ENCODE results near the gene GASK1A. TPM values are rescaled to one million over a fixed set of nuclear protein-coding genes. Genes with fewer than 3 reads are reported as not detected.

Gene GASK1A
- total and polyA plus RNA-seq, 10 of the 15 experiments (the other 5 are each of a cell fraction or from before 2014, with no cell fraction given) = 0.18 TPM; not detected in 9

- BruUV-seq (replicated peaks) = no TSS peak
- Histone ChIP-seq H3K9me3 (replicated peaks; ENCODE audit: control insufficient read depth, insufficient read depth, low read length) (no peaks in the 10 kb centered on the region; the same call in 2 of the 3 replicates), H3K27me3 (replicated peaks in 1 of 2; ENCODE audit: control insufficient read depth in 2 of 2, insufficient read depth in 2 of 2, low read length in 1 of 2) (no peaks in the 10 kb centered on the region), H3K79me2 (ENCODE audit: control insufficient read depth, insufficient read depth, low read length) (no peaks in the 10 kb centered on the region), H3K27ac (ENCODE audit: control insufficient read depth, insufficient read depth) (no peak overlapping the region), H3K4me3 (no peak overlapping the region), H2AFZ (ENCODE audit: control insufficient read depth, low read depth, low read length) (no peak overlapping the region), H3K4me1 (ENCODE audit: control insufficient read depth, insufficient read depth, low read length) (no peaks in the 10 kb centered on the region), H3K4me2 (ENCODE audit: control insufficient read depth, insufficient read depth) (no peak overlapping the region), H4K20me1 (ENCODE audit: control insufficient read depth, insufficient read depth) (no peaks in the 10 kb centered on the region), H3K36me3 (ENCODE audit: control insufficient read depth in 2 of 2, insufficient read depth in 2 of 2, low read length in 1 of 2) (no peaks in the 10 kb centered on the region; a peak in 1 of 4 replicates), H3K9ac (ENCODE audit: control insufficient read depth, insufficient read depth, low read length) (no peak overlapping the region)
- in situ Hi-C loops (cut with MboI) (no loop called here), intact Hi-C loops (cut with micrococcal nuclease; ENCODE audit: unreplicated experiment) (no loop called here)
- FAIRE-seq (no peak), DNase-seq (ENCODE audit: low read depth, low spot score) (no peak), ATAC-seq (no peak)
- RAD21 ChIA-PET (ENCODE audit: unreplicated experiment) = no interaction called here
- SMC1A ChIA-PET (ENCODE audit: uncharacterized antibody, unreplicated experiment) = no interaction called here
- POLR2A ChIA-PET = no interaction called here
- no peak for TF ChIP-seq IKZF1 (conservative IDR thresholded peaks at IDR 0.05)
- no peak for TF ChIP-seq PAX8 (IDR thresholded peaks at IDR 0.05)
- no peak for TF ChIP-seq FOS (IDR thresholded peaks at IDR 0.05; ENCODE audit: borderline replicate concordance, extremely low read depth, insufficient read length)
- TF ChIP-seq BCLAF1 (IDR thresholded peaks at IDR 0.05) = no peak
- no peak for TF ChIP-seq ASH2L (IDR thresholded peaks at IDR 0.05; ENCODE audit: borderline replicate concordance, low read depth)
- TF ChIP-seq ZNF24 (IDR thresholded peaks at IDR 0.05) = no peak
- TF ChIP-seq IRF5 (IDR thresholded peaks at IDR 0.05; ENCODE audit: borderline replicate concordance) = no peak
- no peak for TF ChIP-seq NFYA (IDR thresholded peaks at IDR 0.05; ENCODE audit: borderline replicate concordance, low read depth, low read length)
- no peak for TF ChIP-seq SIX5 (IDR thresholded peaks at IDR 0.05; ENCODE audit: low read depth, low read length, severe bottlenecking)
- TF ChIP-seq CBX5 (IDR thresholded peaks at IDR 0.05; ENCODE audit: low read depth) = no peak
- TF ChIP-seq NFXL1 (IDR thresholded peaks at IDR 0.05; ENCODE audit: borderline replicate concordance) = no peak
- no peak for TF ChIP-seq BACH1 (IDR thresholded peaks at IDR 0.05; ENCODE audit: borderline replicate concordance)
- no peak for TF ChIP-seq SMAD5 (IDR thresholded peaks at IDR 0.05; ENCODE audit: low read depth)
- no peak for TF ChIP-seq HDAC6 (IDR thresholded peaks at IDR 0.05; ENCODE audit: unreplicated experiment)
- CTCF ChIA-PET = interaction anchor here (0.6 to 1.3 kb wide), 3 partner anchors 9 to 11 kb away, joined by 3 read pairs; no protein-coding TSS in a partner anchor
- WGBS (ENCODE audit: insufficient coverage, insufficient replicate concordance, low lambda C conversion rate, missing lambda C conversion rate) = 85% methylated on average over 2 of the region's 2 CpGs
These were observed 103.3 kb downstream of the GASK1A start for GRCh38 chr3:43082457-43082856.

Data from GM12878 (cell line).